Neural cell (in vitro differentiated cells): ENCODE measurements around the gene MINDY2. TPM values are rescaled to one million over a fixed set of nuclear protein-coding genes. Genes with fewer than 3 reads are reported as not detected.

ENCODE experiments used
- H2AFZ ChIP-seq: fragments of 200-600, 300-800 bp; sonication (generic), shearing (Covaris generic); 2 replicates; pipeline ENCODE4 v1.6.0; 2014; ENCODE audit warnings: low read depth, mild to moderate bottlenecking, antibody characterized with exemption, low read length, moderate library complexity
- H3F3A ChIP-seq: fragments of 200-600 bp; shearing (Covaris generic); 2 replicates; pipeline ENCODE4 v1.6.1; 2016; ENCODE audit warnings: mild to moderate bottlenecking, moderate library complexity, mixed read lengths, antibody characterized with exemption, low read length; ENCODE audit not compliant: insufficient read depth, poor library complexity, severe bottlenecking
- H3K27ac ChIP-seq: fragments of 200-600, 300-800 bp; sonication (generic), shearing (Covaris generic); 2 replicates; pipeline ENCODE4 v1.5.1; 2014; ENCODE audit warnings: mild to moderate bottlenecking, low read length, moderate library complexity
- H3K27me3 ChIP-seq: fragments of 300-800, 200-600 bp; sonication (generic), shearing (Covaris generic); 2 replicates; pipeline ENCODE4 v1.6.0; 2014; ENCODE audit warnings: mild to moderate bottlenecking, low read depth, low read length, moderate library complexity; ENCODE audit not compliant: insufficient read depth
- H3K36me3 ChIP-seq: fragments of 300-800, 200-600 bp; sonication (generic), shearing (Covaris generic); 2 replicates; pipeline ENCODE4 v1.5.1; 2014; ENCODE audit warnings: mild to moderate bottlenecking, antibody characterized with exemption, low read length, moderate library complexity; ENCODE audit not compliant: insufficient read depth
- H3K4me2 ChIP-seq: fragments of 300-800, 200-600 bp; sonication (generic), shearing (Covaris generic); 2 replicates; pipeline ENCODE4 v1.6.0; 2014; ENCODE audit warnings: mild to moderate bottlenecking, low read length
- H3K4me3 ChIP-seq: fragments of 300-800, 200-600 bp; sonication (generic), shearing (Covaris generic); 2 replicates; pipeline ENCODE4 v1.5.1; 2014; ENCODE audit warnings: mild to moderate bottlenecking, low read length, moderate library complexity
- H3K79me2 ChIP-seq: fragments of 200-600 bp; shearing (Covaris generic); replicated peaks from 2 replicates; pipeline ENCODE4 v1.6.0; 2014; ENCODE audit warnings: mild to moderate bottlenecking, low read length, moderate library complexity; ENCODE audit not compliant: insufficient read depth
- H3K9ac ChIP-seq: fragments of 300-800, 200-600 bp; sonication (generic), shearing (Covaris generic); 2 replicates; pipeline ENCODE4 v1.6.1; 2016; ENCODE audit warnings: mild to moderate bottlenecking, low read length, mixed read lengths
- H3K9me2 ChIP-seq: fragments of 200-600 bp; shearing (Covaris generic); 2 replicates; pipeline ENCODE4 v1.6.1; 2016; ENCODE audit warnings: mild to moderate bottlenecking, low read length, mixed read lengths; ENCODE audit not compliant: insufficient read depth
- H3K9me3 ChIP-seq: fragments of 200-600, 300-800 bp; sonication (generic), shearing (Covaris generic); 2 replicates; pipeline ENCODE4 v1.6.1; 2016; ENCODE audit warnings: mild to moderate bottlenecking, mixed run types, low read length, moderate library complexity, mixed read lengths
- H4K20me1 ChIP-seq: fragments of 200-600 bp; shearing (Covaris generic); 2 replicates; pipeline ENCODE4 v1.6.1; 2016; ENCODE audit warnings: mild to moderate bottlenecking, mixed run types; ENCODE audit not compliant: insufficient read depth
- CTCF ChIP-seq: fragments of 450-650 bp; IDR thresholded peaks from 2 replicates; pipeline ENCODE4 v1.5.1; 2014; ENCODE audit warnings: antibody characterized with exemption, mild to moderate bottlenecking, moderate library complexity; ENCODE audit not compliant: poor library complexity, severe bottlenecking
- EP300 ChIP-seq: fragments of 450-650 bp; conservative IDR thresholded peaks from 2 replicates; pipeline ENCODE4 v1.6.1; 2014; ENCODE audit warnings: antibody characterized with exemption, mild to moderate bottlenecking, moderate library complexity; ENCODE audit not compliant: poor library complexity, severe bottlenecking
- EZH2 ChIP-seq: fragments of 200-600, 300-800 bp; shearing (Covaris generic), sonication (generic); IDR thresholded peaks from 2 replicates; pipeline ENCODE4 v1.6.1; 2014; ENCODE audit warnings: antibody characterized with exemption, low read length, borderline replicate concordance, mild to moderate bottlenecking; ENCODE audit not compliant: insufficient read depth, poor library complexity, severe bottlenecking
- MXI1 ChIP-seq: fragments of 450-650 bp; conservative IDR thresholded peaks from 2 replicates; pipeline ENCODE4 v1.6.1; 2014; ENCODE audit warnings: antibody characterized with exemption, mild to moderate bottlenecking; ENCODE audit not compliant: poor library complexity, severe bottlenecking
- POLR2AphosphoS5 ChIP-seq: IDR thresholded peaks from 2 replicates; pipeline ENCODE4 v1.6.1; 2012
- RAD21 ChIP-seq: fragments of 450-650 bp; conservative IDR thresholded peaks from 2 replicates; pipeline ENCODE4 v1.6.1; 2014; ENCODE audit warnings: antibody characterized with exemption, mild to moderate bottlenecking, moderate library complexity
- SMC3 ChIP-seq: fragments of 450-650 bp; conservative IDR thresholded peaks from 2 replicates; pipeline ENCODE4 v1.6.1; 2014; ENCODE audit warnings: antibody characterized with exemption, mild to moderate bottlenecking, moderate library complexity; ENCODE audit not compliant: poor library complexity
- TAF1 ChIP-seq: IDR thresholded peaks from 2 replicates; pipeline ENCODE4 v1.6.1; 2012; ENCODE audit warnings: low read depth
- polyA plus RNA-seq: library from polyadenylated mRNA; depleted of rRNA; stranded (reverse); fragments of >200 nt; gene quantifications from 2 replicates; pipeline ENCODE4 v1.2.3, GENCODE V29; 2014
- TF ChIP-seq, protein P1 (sequence below): IDR thresholded peaks from 2 replicates; pipeline ENCODE4 v1.6.1; 2012; ENCODE audit warnings: borderline replicate concordance

Gene MINDY2
- polyA plus RNA-seq, 1 donor from 2014 or later: 22.8 TPM

GRCh38 chr15:58762285-58762684 is 8.8 kb upstream of the MINDY2 start:
- Histone ChIP-seq H3K27me3 (no peaks in the 10 kb centered on the region), H3K9ac (no peak overlapping the region), H3K79me2 (no peaks in the 10 kb centered on the region), H2AFZ (no peak overlapping the region), H3F3A (no peaks in the 10 kb centered on the region), H3K9me2 (no peaks in the 10 kb centered on the region), H4K20me1 (no peaks in the 10 kb centered on the region), H3K9me3 (no peaks in the 10 kb centered on the region), H3K4me2 (no peak overlapping the region), H3K4me3 (no peak overlapping the region), H3K36me3 (no peaks in the 10 kb centered on the region), H3K27ac (no peak overlapping the region)
- TF ChIP-seq, protein P1, sequence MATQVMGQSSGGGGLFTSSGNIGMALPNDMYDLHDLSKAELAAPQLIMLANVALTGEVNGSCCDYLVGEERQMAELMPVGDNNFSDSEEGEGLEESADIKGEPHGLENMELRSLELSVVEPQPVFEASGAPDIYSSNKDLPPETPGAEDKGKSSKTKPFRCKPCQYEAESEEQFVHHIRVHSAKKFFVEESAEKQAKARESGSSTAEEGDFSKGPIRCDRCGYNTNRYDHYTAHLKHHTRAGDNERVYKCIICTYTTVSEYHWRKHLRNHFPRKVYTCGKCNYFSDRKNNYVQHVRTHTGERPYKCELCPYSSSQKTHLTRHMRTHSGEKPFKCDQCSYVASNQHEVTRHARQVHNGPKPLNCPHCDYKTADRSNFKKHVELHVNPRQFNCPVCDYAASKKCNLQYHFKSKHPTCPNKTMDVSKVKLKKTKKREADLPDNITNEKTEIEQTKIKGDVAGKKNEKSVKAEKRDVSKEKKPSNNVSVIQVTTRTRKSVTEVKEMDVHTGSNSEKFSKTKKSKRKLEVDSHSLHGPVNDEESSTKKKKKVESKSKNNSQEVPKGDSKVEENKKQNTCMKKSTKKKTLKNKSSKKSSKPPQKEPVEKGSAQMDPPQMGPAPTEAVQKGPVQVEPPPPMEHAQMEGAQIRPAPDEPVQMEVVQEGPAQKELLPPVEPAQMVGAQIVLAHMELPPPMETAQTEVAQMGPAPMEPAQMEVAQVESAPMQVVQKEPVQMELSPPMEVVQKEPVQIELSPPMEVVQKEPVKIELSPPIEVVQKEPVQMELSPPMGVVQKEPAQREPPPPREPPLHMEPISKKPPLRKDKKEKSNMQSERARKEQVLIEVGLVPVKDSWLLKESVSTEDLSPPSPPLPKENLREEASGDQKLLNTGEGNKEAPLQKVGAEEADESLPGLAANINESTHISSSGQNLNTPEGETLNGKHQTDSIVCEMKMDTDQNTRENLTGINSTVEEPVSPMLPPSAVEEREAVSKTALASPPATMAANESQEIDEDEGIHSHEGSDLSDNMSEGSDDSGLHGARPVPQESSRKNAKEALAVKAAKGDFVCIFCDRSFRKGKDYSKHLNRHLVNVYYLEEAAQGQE: no peak
- TF ChIP-seq MXI1 (no peak), EP300 (no peak), SMC3 (no peak), POLR2AphosphoS5 (no peak), EZH2 (no peak), CTCF (no peak), RAD21 (no peak), TAF1 (no peak)

DNA sequence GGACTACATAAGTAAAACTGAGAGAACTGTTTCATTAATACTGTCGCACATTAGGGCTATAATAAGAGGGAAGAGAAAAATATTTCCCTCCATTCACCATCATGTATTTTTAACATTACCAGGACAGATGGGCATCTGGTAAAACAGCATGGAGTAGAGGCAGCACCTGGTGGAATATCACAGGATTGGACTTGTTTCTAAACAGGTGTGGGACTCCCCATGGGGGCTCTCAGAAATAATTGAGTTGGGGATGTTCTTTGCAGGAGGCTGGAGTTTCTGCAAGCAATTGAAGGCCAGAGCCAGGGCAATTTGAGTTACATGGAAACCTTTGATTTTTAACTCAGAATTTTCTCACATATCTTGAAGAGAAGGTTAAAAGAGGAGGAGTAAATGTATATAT is 8.4 kb upstream of the MINDY2 start:
- no peaks in the 10 kb centered on the region for H3K36me3 ChIP-seq
- H3F3A ChIP-seq: no peaks in the 10 kb centered on the region
- TF ChIP-seq MXI1: no peak
- TF ChIP-seq EP300: no peak
- TF ChIP-seq TAF1: no peak
- TF ChIP-seq SMC3: no peak
- no peak for TF ChIP-seq RAD21
- TF ChIP-seq POLR2AphosphoS5: no peak
- TF ChIP-seq, protein P1: no peak
- TF ChIP-seq EZH2: no peak
- TF ChIP-seq CTCF: no peak
- no peak overlapping the region for H3K9ac ChIP-seq
- H4K20me1 ChIP-seq: no peaks in the 10 kb centered on the region
- H3K27me3 ChIP-seq: no peaks in the 10 kb centered on the region
- no peak overlapping the region for H2AFZ ChIP-seq
- no peaks in the 10 kb centered on the region for H3K9me3 ChIP-seq
- no peak overlapping the region for H3K4me2 ChIP-seq
- no peak overlapping the region for H3K27ac ChIP-seq
- no peak overlapping the region for H3K4me3 ChIP-seq
- H3K9me2 ChIP-seq: no peaks in the 10 kb centered on the region
- no peaks in the 10 kb centered on the region for H3K79me2 ChIP-seq
